HL-60 (cell line): ENCODE data around the gene RGL1.
A peak's percentile ranks its signal among the peaks of the same experiment; 100 is the strongest.

ENCODE experiments used
- DNase-seq, 2 experiments: peaks; one replicate each; pipeline ENCODE4 v3.0.0-alpha.2; 2010 to 2020; ENCODE audit warnings: low read depth in 1 of 2, low spot score in 1 of 2
- H3K27ac ChIP-seq: fragments of 250-450 bp; sonication (Bioruptor Pico); replicated peaks from 2 replicates; pipeline ENCODE4 v1.5.1; 2020; ENCODE audit warnings: mild to moderate bottlenecking, moderate library complexity
- H3K27me3 ChIP-seq: fragments of 250-450 bp; sonication (Bioruptor Pico); 2 replicates; pipeline ENCODE4 v1.5.1; 2021; ENCODE audit warnings: mild to moderate bottlenecking, moderate library complexity; ENCODE audit not compliant: insufficient read depth, poor library complexity, severe bottlenecking
- H3K4me3 ChIP-seq: replicated peaks from 2 replicates; pipeline ENCODE4 v1.5.1; 2011; ENCODE audit warnings: mild to moderate bottlenecking, control low read depth, low read length; ENCODE audit not compliant: insufficient read depth
- GABPA ChIP-seq: IDR thresholded peaks from 2 replicates; pipeline ENCODE4 v1.6.1; 2012; ENCODE audit warnings: low read depth
- POLR2AphosphoS5 ChIP-seq: IDR thresholded peaks from 2 replicates; pipeline ENCODE4 v1.6.1; 2012; ENCODE audit warnings: low read depth
- SPI1 ChIP-seq: IDR thresholded peaks from 2 replicates; pipeline ENCODE4 v1.6.1; 2012; ENCODE audit warnings: low read depth, mild to moderate bottlenecking, borderline replicate concordance
- TF ChIP-seq, protein P1 (sequence below): IDR thresholded peaks from one replicate; pipeline ENCODE4 v1.5.1; 2011; ENCODE audit warnings: low read length, control low read depth, inconsistent platforms; ENCODE audit not compliant: insufficient read depth
- TF ChIP-seq, protein P2 (sequence below): IDR thresholded peaks from 2 replicates; pipeline ENCODE4 v1.6.1; 2012; ENCODE audit warnings: low read depth; ENCODE audit not compliant: insufficient replicate concordance

The RGL1 gene

DNA sequence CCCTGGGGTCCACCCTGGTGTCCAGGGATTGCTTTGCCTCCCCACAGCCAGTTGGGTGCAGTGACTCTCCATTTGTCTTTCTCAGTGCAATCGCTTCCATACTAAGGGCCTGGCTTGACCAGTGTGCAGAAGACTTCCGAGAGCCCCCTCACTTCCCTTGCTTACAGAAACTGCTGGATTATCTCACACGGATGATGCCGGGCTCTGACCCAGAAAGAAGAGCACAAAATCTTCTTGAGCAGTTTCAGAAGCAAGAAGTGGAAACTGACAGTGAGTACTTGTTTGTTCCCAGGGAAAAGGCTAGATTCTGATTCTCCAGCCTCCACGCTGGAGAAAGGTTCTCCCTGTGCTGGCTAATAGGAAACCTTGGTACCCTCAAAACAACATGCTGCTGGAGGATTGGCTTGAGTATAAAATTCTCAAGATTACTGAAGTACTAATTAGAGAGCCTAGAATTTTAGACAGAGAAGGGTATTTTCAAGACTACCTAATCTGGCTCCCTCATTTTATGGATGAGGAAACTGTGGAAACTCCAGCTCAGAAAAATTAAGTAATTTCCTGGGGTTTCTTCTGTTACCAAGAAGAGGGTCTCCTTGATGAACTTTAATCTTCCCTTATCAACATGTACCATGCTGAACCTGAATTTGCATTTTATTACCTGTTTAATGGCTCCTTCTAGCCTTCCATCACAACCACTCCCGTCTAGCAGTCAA is 75.8 kb downstream of the RGL1 start:
- Histone ChIP-seq H3K27me3 (no peaks in the 10 kb centered on the region), H3K27ac (no peak overlapping the region), H3K4me3 (no peak overlapping the region)
- no peak for DNase-seq
- TF ChIP-seq, protein P1, sequence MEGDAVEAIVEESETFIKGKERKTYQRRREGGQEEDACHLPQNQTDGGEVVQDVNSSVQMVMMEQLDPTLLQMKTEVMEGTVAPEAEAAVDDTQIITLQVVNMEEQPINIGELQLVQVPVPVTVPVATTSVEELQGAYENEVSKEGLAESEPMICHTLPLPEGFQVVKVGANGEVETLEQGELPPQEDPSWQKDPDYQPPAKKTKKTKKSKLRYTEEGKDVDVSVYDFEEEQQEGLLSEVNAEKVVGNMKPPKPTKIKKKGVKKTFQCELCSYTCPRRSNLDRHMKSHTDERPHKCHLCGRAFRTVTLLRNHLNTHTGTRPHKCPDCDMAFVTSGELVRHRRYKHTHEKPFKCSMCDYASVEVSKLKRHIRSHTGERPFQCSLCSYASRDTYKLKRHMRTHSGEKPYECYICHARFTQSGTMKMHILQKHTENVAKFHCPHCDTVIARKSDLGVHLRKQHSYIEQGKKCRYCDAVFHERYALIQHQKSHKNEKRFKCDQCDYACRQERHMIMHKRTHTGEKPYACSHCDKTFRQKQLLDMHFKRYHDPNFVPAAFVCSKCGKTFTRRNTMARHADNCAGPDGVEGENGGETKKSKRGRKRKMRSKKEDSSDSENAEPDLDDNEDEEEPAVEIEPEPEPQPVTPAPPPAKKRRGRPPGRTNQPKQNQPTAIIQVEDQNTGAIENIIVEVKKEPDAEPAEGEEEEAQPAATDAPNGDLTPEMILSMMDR = no peak
- TF ChIP-seq GABPA (no peak), SPI1 (no peak), POLR2AphosphoS5 (no peak)
- TF ChIP-seq, protein P2, sequence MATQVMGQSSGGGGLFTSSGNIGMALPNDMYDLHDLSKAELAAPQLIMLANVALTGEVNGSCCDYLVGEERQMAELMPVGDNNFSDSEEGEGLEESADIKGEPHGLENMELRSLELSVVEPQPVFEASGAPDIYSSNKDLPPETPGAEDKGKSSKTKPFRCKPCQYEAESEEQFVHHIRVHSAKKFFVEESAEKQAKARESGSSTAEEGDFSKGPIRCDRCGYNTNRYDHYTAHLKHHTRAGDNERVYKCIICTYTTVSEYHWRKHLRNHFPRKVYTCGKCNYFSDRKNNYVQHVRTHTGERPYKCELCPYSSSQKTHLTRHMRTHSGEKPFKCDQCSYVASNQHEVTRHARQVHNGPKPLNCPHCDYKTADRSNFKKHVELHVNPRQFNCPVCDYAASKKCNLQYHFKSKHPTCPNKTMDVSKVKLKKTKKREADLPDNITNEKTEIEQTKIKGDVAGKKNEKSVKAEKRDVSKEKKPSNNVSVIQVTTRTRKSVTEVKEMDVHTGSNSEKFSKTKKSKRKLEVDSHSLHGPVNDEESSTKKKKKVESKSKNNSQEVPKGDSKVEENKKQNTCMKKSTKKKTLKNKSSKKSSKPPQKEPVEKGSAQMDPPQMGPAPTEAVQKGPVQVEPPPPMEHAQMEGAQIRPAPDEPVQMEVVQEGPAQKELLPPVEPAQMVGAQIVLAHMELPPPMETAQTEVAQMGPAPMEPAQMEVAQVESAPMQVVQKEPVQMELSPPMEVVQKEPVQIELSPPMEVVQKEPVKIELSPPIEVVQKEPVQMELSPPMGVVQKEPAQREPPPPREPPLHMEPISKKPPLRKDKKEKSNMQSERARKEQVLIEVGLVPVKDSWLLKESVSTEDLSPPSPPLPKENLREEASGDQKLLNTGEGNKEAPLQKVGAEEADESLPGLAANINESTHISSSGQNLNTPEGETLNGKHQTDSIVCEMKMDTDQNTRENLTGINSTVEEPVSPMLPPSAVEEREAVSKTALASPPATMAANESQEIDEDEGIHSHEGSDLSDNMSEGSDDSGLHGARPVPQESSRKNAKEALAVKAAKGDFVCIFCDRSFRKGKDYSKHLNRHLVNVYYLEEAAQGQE = no peak

- no peak for TF ChIP-seq SPI1
- TF ChIP-seq GABPA = no peak
- TF ChIP-seq POLR2AphosphoS5 = no peak
- TF ChIP-seq, protein P2 = no peak
- TF ChIP-seq, protein P1 = no peak
- H3K4me3 ChIP-seq = no peak overlapping the region
- DNase-seq = no peak
- no peaks in the 10 kb centered on the region for H3K27me3 ChIP-seq
- H3K27ac ChIP-seq = no peak overlapping the region
Observed at GRCh38 chr1:183881387-183882131, 76.6 kb downstream of the RGL1 start.

GRCh38 chr1:183882335-183883167 is 77.6 kb downstream of the RGL1 start:
- no peak overlapping the region for H3K4me3 ChIP-seq
- TF ChIP-seq POLR2AphosphoS5 (no peak), GABPA (no peak), SPI1 (peak; percentile 82)
- TF ChIP-seq, protein P1 = no peak
- TF ChIP-seq, protein P2 = no peak
- no peaks in the 10 kb centered on the region for H3K27me3 ChIP-seq
- no peak overlapping the region for H3K27ac ChIP-seq
- DNase-seq = peak; percentile 9 to 33
